Liver (tissue), 9 donors: ENCODE data around the gene AP1M2. TPM values are rescaled to one million over a fixed set of nuclear protein-coding genes. Genes with fewer than 3 reads are reported as not detected.

Experiments used
- DNase-seq: peaks from one replicate; pipeline ENCODE4 v3.0.0-alpha.2; 2017; ENCODE audit warnings: low spot score
- H3K27ac ChIP-seq, 2 donors: one replicate each; pipeline ENCODE4 v1.7.0; 2013; ENCODE audit warnings: inconsistent platforms in 2 of 2, low read length in 2 of 2, control low read depth in 1 of 2, low read depth in 1 of 2, mild to moderate bottlenecking in 1 of 2
- H3K27me3 ChIP-seq, 4 donors: one replicate each; pipeline versions ENCODE4 v1.6.1 to v1.7.0; 2013; ENCODE audit warnings: low read length in 3 of 4, inconsistent platforms in 1 of 4, mild to moderate bottlenecking in 1 of 4, moderate library complexity in 1 of 4; ENCODE audit not compliant: control insufficient read depth in 4 of 4, insufficient read depth in 4 of 4
- H3K36me3 ChIP-seq, 4 donors: one replicate each; pipeline versions ENCODE4 v1.6.1 to v1.7.0; 2013; ENCODE audit warnings: low read length in 3 of 4, mild to moderate bottlenecking in 3 of 4, low read depth in 1 of 4, moderate library complexity in 1 of 4; ENCODE audit not compliant: control insufficient read depth in 4 of 4, insufficient read depth in 3 of 4
- H3K4me1 ChIP-seq, 4 donors: one replicate each; pipeline versions ENCODE4 v1.6.1 to v1.7.0; 2013; ENCODE audit warnings: low read length in 3 of 4, mild to moderate bottlenecking in 3 of 4, moderate library complexity in 1 of 4; ENCODE audit not compliant: control insufficient read depth in 4 of 4, insufficient read depth in 4 of 4
- H3K4me3 ChIP-seq, 3 donors: one replicate each; pipeline versions ENCODE4 v1.6.1 to v1.7.0; 2013; ENCODE audit warnings: low read length in 3 of 3, control low read depth in 1 of 3, low read depth in 1 of 3, mild to moderate bottlenecking in 1 of 3
- H3K9ac ChIP-seq, 2 donors: one replicate each; pipeline ENCODE4 v1.7.0; 2013; ENCODE audit warnings: low read length in 2 of 2, mild to moderate bottlenecking in 2 of 2, moderate library complexity in 2 of 2, control low read depth in 1 of 2, low read depth in 1 of 2
- H3K9me3 ChIP-seq, 4 donors: one replicate each; pipeline versions ENCODE4 v1.6.1 to v1.7.0; 2013; ENCODE audit warnings: low read length in 3 of 4; ENCODE audit not compliant: control insufficient read depth in 4 of 4
- CTCF ChIP-seq: fragments of 150-350 bp; IDR thresholded peaks from 2 replicates; pipeline ENCODE4 v1.5.1; 2017; ENCODE audit warnings: improper control_type of control experiment, low read depth, low read length; ENCODE audit not compliant: missing input control
- EGR1 ChIP-seq, 2 donors: IDR thresholded peaks; 2 replicates each; pipeline ENCODE4 v1.6.1; 2016 to 2018; ENCODE audit warnings: antibody characterized with exemption in 2 of 2, low read depth in 2 of 2
- FOXA1 ChIP-seq: IDR thresholded peaks from 2 replicates; pipeline ENCODE4 v1.6.1; 2016; ENCODE audit warnings: antibody characterized with exemption
- GABPA ChIP-seq, 2 donors: IDR thresholded peaks in 1 of 2; conservative IDR thresholded peaks in 1 of 2; 2 replicates each; pipeline ENCODE4 v1.6.1; 2016; ENCODE audit warnings: antibody characterized with exemption in 2 of 2, mild to moderate bottlenecking in 1 of 2, moderate library complexity in 1 of 2
- HNF4A ChIP-seq, 2 donors: conservative IDR thresholded peaks; 2 replicates each; pipeline ENCODE4 v1.6.1; 2016; ENCODE audit warnings: antibody characterized with exemption in 2 of 2, mild to moderate bottlenecking in 2 of 2
- NR2F2 ChIP-seq: IDR thresholded peaks from 2 replicates; pipeline ENCODE4 v1.6.1; 2016; ENCODE audit warnings: antibody characterized with exemption
- RAD21 ChIP-seq, 2 donors: IDR thresholded peaks; 2 replicates each; pipeline ENCODE4 v1.6.1; 2016; ENCODE audit warnings: antibody characterized with exemption in 2 of 2, mild to moderate bottlenecking in 2 of 2
- RXRA ChIP-seq, 2 donors: IDR thresholded peaks; 2 replicates each; pipeline ENCODE4 v1.6.1; 2017 to 2018; ENCODE audit warnings: antibody characterized with exemption in 2 of 2, mild to moderate bottlenecking in 1 of 2
- SP1 ChIP-seq: IDR thresholded peaks from 2 replicates; pipeline ENCODE4 v1.6.1; 2018; ENCODE audit warnings: antibody characterized with exemption, mild to moderate bottlenecking
- WGBS: extraction: QIAGEN DNeasy Blood & Tissue Kit; methylation state at CpG from one replicate; pipeline ENCODE4 v1.1.7; 2013; 5-methylcytosine and 5-hydroxymethylcytosine counted together
- polyA plus RNA-seq, 2 donors: library from polyadenylated mRNA; stranded (reverse) in 1 of 2; unstranded in 1 of 2; fragments of 200-250 nt in 1 of 2; fragments of >200 nt in 1 of 2; fragmentation: Nextera tagmentation in 1 of 2; extraction: Ambion mirVana in 1 of 2; gene quantifications; one replicate each; pipeline versions ENCODE4 v1.2.1 to v1.2.3, GENCODE V29; 2013 to 2015
- total RNA-seq, 2 donors: library from RNA; depleted of rRNA; stranded (reverse); fragments of >200 nt; gene quantifications; one replicate each; pipeline ENCODE4 v1.2.3, GENCODE V29; 2014
- TF ChIP-seq, protein P1 (sequence below): IDR thresholded peaks from 2 replicates; pipeline ENCODE4 v1.6.1; 2016; ENCODE audit warnings: antibody characterized with exemption
- TF ChIP-seq, protein P2 (sequence below): IDR thresholded peaks from 2 replicates; pipeline ENCODE4 v1.6.1; 2016; ENCODE audit warnings: antibody characterized with exemption
- TF ChIP-seq, protein P3 (sequence below): IDR thresholded peaks from 2 replicates; pipeline ENCODE4 v1.6.1; 2016; ENCODE audit warnings: antibody characterized with exemption
- donor health status: healthy.
- donor health status: healthy.
- donor health status: healthy.
- donor health status: healthy.
- donor health status: healthy.

AP1M2 gene
- total and polyA plus RNA-seq, 4 donors = 0.42 to 1.3 (median 0.70) TPM

GRCh38 chr19:10549733-10550132 lies 37.4 kb downstream of the AP1M2 start:
- Histone ChIP-seq H3K4me1 (peaks cover 3 to 12% (median 6%) of the 10 kb centered on the region in 4 donors), H3K36me3 (peaks cover 33 to 54% (median 43%) of the 10 kb centered on the region in 4 donors), H3K4me3 (no peak overlapping the region), H3K9me3 (no peaks in the 10 kb centered on the region), H3K27ac (no peak overlapping the region), H3K9ac (no peak overlapping the region), H3K27me3 (no peaks in the 10 kb centered on the region)
- WGBS = 91% methylated on average over 7 of the region's 7 CpGs
- no peak for DNase-seq
- TF ChIP-seq FOXA1 (no peak), GABPA (IDR thresholded peaks at IDR 0.05 in 1 of 2, conservative IDR thresholded peaks at IDR 0.05 in 1 of 2) (no peak), SP1 (no peak), EGR1 (IDR thresholded peaks at IDR 0.05; ENCODE audit: low read depth in 2 of 2) (no peak), RAD21 (IDR thresholded peaks at IDR 0.05) (no peak), NR2F2 (no peak), HNF4A (conservative IDR thresholded peaks at IDR 0.05) (no peak), CTCF (no peak), RXRA (IDR thresholded peaks at IDR 0.05) (no peak)
- TF ChIP-seq, protein P1, sequence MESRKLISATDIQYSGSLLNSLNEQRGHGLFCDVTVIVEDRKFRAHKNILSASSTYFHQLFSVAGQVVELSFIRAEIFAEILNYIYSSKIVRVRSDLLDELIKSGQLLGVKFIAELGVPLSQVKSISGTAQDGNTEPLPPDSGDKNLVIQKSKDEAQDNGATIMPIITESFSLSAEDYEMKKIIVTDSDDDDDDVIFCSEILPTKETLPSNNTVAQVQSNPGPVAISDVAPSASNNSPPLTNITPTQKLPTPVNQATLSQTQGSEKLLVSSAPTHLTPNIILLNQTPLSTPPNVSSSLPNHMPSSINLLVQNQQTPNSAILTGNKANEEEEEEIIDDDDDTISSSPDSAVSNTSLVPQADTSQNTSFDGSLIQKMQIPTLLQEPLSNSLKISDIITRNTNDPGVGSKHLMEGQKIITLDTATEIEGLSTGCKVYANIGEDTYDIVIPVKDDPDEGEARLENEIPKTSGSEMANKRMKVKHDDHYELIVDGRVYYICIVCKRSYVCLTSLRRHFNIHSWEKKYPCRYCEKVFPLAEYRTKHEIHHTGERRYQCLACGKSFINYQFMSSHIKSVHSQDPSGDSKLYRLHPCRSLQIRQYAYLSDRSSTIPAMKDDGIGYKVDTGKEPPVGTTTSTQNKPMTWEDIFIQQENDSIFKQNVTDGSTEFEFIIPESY = no peak
- TF ChIP-seq, protein P2, sequence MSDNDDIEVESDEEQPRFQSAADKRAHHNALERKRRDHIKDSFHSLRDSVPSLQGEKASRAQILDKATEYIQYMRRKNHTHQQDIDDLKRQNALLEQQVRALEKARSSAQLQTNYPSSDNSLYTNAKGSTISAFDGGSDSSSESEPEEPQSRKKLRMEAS = no peak
- TF ChIP-seq, protein P3, sequence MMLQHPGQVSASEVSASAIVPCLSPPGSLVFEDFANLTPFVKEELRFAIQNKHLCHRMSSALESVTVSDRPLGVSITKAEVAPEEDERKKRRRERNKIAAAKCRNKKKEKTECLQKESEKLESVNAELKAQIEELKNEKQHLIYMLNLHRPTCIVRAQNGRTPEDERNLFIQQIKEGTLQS = no peak

DNA sequence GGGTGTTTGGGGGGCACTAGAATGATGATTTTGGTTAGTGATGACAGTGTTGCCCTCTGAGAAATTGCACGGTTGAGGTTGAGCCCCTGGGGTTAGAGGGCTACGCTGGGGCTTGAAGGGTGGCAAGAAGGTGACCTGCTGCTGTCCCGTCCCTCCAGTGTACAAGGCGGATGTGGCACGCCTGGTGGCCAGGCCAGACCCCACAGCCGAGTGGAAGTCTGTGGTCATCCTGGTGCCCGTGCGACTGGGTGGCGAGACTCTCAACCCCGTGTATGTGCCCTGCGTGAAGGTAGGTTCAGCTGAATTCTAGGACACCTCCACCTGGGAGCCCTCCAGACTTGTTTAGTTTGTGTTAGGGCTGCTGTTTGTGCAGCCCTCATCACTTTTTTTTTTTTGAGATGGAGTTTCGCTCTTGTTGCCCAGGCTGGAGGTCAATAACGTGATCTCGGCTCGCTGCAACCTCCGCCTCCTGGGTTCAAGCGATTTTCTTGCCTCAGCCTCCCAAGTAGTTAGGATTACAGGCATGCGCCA lies 38.3 kb downstream of the AP1M2 start:
- Histone ChIP-seq H3K36me3 (peaks cover 29 to 45% (median 38%) of the 10 kb centered on the region in 4 donors), H3K9ac (no peak overlapping the region), H3K4me1 (peaks cover 6 to 17% (median 10%) of the 10 kb centered on the region in 4 donors), H3K27ac (no peak overlapping the region), H3K9me3 (no peaks in the 10 kb centered on the region), H3K4me3 (no peak overlapping the region), H3K27me3 (no peaks in the 10 kb centered on the region)
- TF ChIP-seq, protein P1 = no peak
- TF ChIP-seq RAD21 (IDR thresholded peaks at IDR 0.05) (no peak), SP1 (no peak), FOXA1 (no peak)
- no peak for DNase-seq
- WGBS = 97% methylated on average over 18 of the region's 18 CpGs
